Measurements from ENCODE around the gene TNIK. TPM values are rescaled to one million over a fixed set of nuclear protein-coding genes. Genes with fewer than 3 reads are reported as not detected.

Gene TNIK
- total RNA-seq, 1 experiment from 2014 or later, result 0.69 TPM

DNA sequence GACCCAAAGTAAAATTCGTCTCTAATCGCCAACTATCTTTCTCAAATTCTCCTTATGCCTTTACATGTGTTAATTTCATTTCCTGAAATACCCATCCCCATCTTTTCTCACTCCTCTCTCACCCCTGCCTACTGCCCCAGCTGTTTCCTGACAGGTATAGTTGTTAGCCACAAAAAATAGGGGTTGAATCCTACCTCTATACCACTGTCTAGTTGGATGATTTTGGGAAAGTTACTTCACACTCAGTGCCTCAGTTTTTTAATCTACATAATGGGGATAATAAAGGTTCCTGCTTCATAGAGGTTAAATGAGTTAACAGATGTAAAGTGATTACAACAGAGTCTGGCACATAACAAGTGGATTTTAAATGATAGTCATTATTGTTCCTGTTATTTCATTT, 189.7 kb downstream of the TNIK start:
- TF ChIP-seq, protein P1, sequence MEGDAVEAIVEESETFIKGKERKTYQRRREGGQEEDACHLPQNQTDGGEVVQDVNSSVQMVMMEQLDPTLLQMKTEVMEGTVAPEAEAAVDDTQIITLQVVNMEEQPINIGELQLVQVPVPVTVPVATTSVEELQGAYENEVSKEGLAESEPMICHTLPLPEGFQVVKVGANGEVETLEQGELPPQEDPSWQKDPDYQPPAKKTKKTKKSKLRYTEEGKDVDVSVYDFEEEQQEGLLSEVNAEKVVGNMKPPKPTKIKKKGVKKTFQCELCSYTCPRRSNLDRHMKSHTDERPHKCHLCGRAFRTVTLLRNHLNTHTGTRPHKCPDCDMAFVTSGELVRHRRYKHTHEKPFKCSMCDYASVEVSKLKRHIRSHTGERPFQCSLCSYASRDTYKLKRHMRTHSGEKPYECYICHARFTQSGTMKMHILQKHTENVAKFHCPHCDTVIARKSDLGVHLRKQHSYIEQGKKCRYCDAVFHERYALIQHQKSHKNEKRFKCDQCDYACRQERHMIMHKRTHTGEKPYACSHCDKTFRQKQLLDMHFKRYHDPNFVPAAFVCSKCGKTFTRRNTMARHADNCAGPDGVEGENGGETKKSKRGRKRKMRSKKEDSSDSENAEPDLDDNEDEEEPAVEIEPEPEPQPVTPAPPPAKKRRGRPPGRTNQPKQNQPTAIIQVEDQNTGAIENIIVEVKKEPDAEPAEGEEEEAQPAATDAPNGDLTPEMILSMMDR (conservative IDR thresholded peaks at IDR 0.05; ENCODE audit: low read depth, low read length), result no peak
- no peak for TF ChIP-seq EZH2 (IDR thresholded peaks at IDR 0.05; ENCODE audit: borderline replicate concordance, low read depth, low read length, poor library complexity, severe bottlenecking)
- no peak for DNase-seq (ENCODE audit: low spot score)
- Histone ChIP-seq H3K27me3 (replicated peaks; ENCODE audit: insufficient read depth, low read depth, low read length, poor library complexity) (no peaks in the 10 kb centered on the region), H3K4me1 (ENCODE audit: insufficient read depth, low read length, poor library complexity, severe bottlenecking) (no peaks in the 10 kb centered on the region), H3K9me3 (ENCODE audit: low read depth, low read length, poor library complexity, severe bottlenecking) (no peaks in the 10 kb centered on the region), H3K36me3 (ENCODE audit: insufficient read depth, low read length, poor library complexity, severe bottlenecking) (no peaks in the 10 kb centered on the region), H3K4me3 (ENCODE audit: low read depth, low read length, poor library complexity, severe bottlenecking) (no peak overlapping the region), H3K27ac (ENCODE audit: low read depth, low read length, poor library complexity, severe bottlenecking) (no peak overlapping the region)
- intact Hi-C loops (cut with micrococcal nuclease; ENCODE audit: unreplicated experiment), result no loop called here
- no TSS peak for BruUV-seq (replicated peaks)
- ChIA-PET POLR2A (ENCODE audit: low non-redundant PET) (no interaction called here), CTCF (no interaction called here)

DNA sequence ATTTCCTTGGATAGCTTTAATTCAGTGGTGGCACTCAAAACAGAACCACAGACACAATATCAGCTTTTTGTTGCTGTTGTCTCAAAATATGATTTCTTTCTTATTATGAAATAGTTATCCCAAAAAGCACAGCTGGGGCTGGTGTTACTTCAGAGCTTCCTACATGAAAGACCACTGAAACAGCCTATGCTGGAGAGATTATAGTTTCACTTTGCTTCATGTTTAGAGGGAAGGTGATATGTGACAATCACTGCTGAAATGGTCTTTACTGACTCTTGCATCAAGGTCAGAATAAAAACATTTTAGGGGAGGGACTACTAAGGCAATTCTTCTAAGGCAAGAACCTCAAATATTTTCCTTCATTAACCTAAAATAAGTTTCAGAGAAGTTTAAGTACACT, 190.7 kb downstream of the TNIK start:
- H3K4me1 ChIP-seq (ENCODE audit: insufficient read depth, low read length, poor library complexity, severe bottlenecking), result no peaks in the 10 kb centered on the region
- CTCF ChIA-PET, result no interaction called here
- no peak overlapping the region for H3K27ac ChIP-seq (ENCODE audit: low read depth, low read length, poor library complexity, severe bottlenecking)
- BruUV-seq (replicated peaks), result no TSS peak
- POLR2A ChIA-PET (ENCODE audit: low non-redundant PET), result no interaction called here
- H3K27me3 ChIP-seq (replicated peaks; ENCODE audit: insufficient read depth, low read depth, low read length, poor library complexity), result no peaks in the 10 kb centered on the region
- H3K9me3 ChIP-seq (ENCODE audit: low read depth, low read length, poor library complexity, severe bottlenecking), result no peaks in the 10 kb centered on the region
- no peaks in the 10 kb centered on the region for H3K36me3 ChIP-seq (ENCODE audit: insufficient read depth, low read length, poor library complexity, severe bottlenecking)
- H3K4me3 ChIP-seq (ENCODE audit: low read depth, low read length, poor library complexity, severe bottlenecking), result no peak overlapping the region
- intact Hi-C loops (cut with micrococcal nuclease; ENCODE audit: unreplicated experiment), result no loop called here
- DNase-seq (ENCODE audit: low spot score), result no peak
- TF ChIP-seq, protein P1 (conservative IDR thresholded peaks at IDR 0.05; ENCODE audit: low read depth, low read length), result no peak
- no peak for TF ChIP-seq EZH2 (IDR thresholded peaks at IDR 0.05; ENCODE audit: borderline replicate concordance, low read depth, low read length, poor library complexity, severe bottlenecking)

DNA sequence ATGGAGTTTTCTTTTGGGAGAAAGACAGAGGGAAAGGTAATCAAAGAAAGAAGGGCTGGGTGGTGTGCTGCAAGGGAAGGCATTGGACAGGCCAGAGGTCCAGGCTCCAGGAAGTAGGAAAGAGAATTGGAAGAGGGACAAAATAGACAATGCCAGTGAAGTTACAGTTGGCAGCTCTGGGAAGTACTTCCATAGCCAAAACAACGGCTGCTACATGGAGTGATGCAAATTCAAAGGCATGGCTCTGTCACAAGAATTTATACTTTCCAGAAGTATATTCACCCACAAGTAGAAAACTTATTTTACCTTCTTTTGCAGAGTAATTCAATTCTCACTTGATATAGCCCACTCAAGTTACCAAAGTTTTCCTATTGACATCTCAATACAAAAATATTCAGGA, 191.5 kb downstream of the TNIK start:
- POLR2A ChIA-PET (ENCODE audit: low non-redundant PET), result no interaction called here
- H3K4me1 ChIP-seq (ENCODE audit: insufficient read depth, low read length, poor library complexity, severe bottlenecking), result no peaks in the 10 kb centered on the region
- H3K4me3 ChIP-seq (ENCODE audit: low read depth, low read length, poor library complexity, severe bottlenecking), result no peak overlapping the region
- TF ChIP-seq, protein P1 (conservative IDR thresholded peaks at IDR 0.05; ENCODE audit: low read depth, low read length), result no peak
- TF ChIP-seq EZH2 (IDR thresholded peaks at IDR 0.05; ENCODE audit: borderline replicate concordance, low read depth, low read length, poor library complexity, severe bottlenecking), result no peak
- no peaks in the 10 kb centered on the region for H3K36me3 ChIP-seq (ENCODE audit: insufficient read depth, low read length, poor library complexity, severe bottlenecking)
- CTCF ChIA-PET, result no interaction called here
- H3K27ac ChIP-seq (ENCODE audit: low read depth, low read length, poor library complexity, severe bottlenecking), result no peak overlapping the region
- DNase-seq (ENCODE audit: low spot score), result no peak
- H3K9me3 ChIP-seq (ENCODE audit: low read depth, low read length, poor library complexity, severe bottlenecking), result no peaks in the 10 kb centered on the region
- H3K27me3 ChIP-seq (replicated peaks; ENCODE audit: insufficient read depth, low read depth, low read length, poor library complexity), result no peaks in the 10 kb centered on the region
- no TSS peak for BruUV-seq (replicated peaks)
- intact Hi-C loops (cut with micrococcal nuclease; ENCODE audit: unreplicated experiment), result no loop called here

Data from A673 (cell line).